ENCODE data around the gene IL13. TPM values are rescaled to one million over a fixed set of nuclear protein-coding genes. Genes with fewer than 3 reads are reported as not detected.

The IL13 gene
- total RNA-seq, 1 donor from 2014 or later, result not detected

- DNase-seq (ENCODE audit: low read depth), result no peak
- no peak overlapping the region for H3K4me3 ChIP-seq (ENCODE audit: low read depth, low read length)
- no peak for TF ChIP-seq CTCF (conservative IDR thresholded peaks at IDR 0.05; ENCODE audit: low read depth, low read length)
Measured at GRCh38 chr5:132678735-132679134, 20.8 kb downstream of the IL13 start.

GRCh38 chr5:132679166-132679565 is 21.2 kb downstream of the IL13 start:
- DNase-seq (ENCODE audit: low read depth), result no peak
- H3K4me3 ChIP-seq (ENCODE audit: low read depth, low read length), result no peak overlapping the region
- no peak for TF ChIP-seq CTCF (conservative IDR thresholded peaks at IDR 0.05; ENCODE audit: low read depth, low read length)

- H3K4me3 ChIP-seq (ENCODE audit: low read depth, low read length), result no peak overlapping the region
- TF ChIP-seq CTCF (conservative IDR thresholded peaks at IDR 0.05; ENCODE audit: low read depth, low read length), result no peak
- no peak for DNase-seq (ENCODE audit: low read depth)
Measured at GRCh38 chr5:132679717-132680380, 21.9 kb downstream of the IL13 start.

- H3K4me3 ChIP-seq (ENCODE audit: low read depth, low read length), result no peak overlapping the region
- TF ChIP-seq CTCF (conservative IDR thresholded peaks at IDR 0.05; ENCODE audit: low read depth, low read length), result no peak
- no peak for DNase-seq (ENCODE audit: low read depth)
Measured at GRCh38 chr5:132680780-132681475, 23.0 kb downstream of the IL13 start.

- TF ChIP-seq CTCF (conservative IDR thresholded peaks at IDR 0.05; ENCODE audit: low read depth, low read length), result no peak
- no peak for DNase-seq (ENCODE audit: low read depth)
- no peak overlapping the region for H3K4me3 ChIP-seq (ENCODE audit: low read depth, low read length)
Measured at GRCh38 chr5:132681476-132681831, 23.5 kb downstream of the IL13 start.

- no peak for TF ChIP-seq CTCF (conservative IDR thresholded peaks at IDR 0.05; ENCODE audit: low read depth, low read length)
- no peak for DNase-seq (ENCODE audit: low read depth)
- H3K4me3 ChIP-seq (ENCODE audit: low read depth, low read length), result no peak overlapping the region
Measured at GRCh38 chr5:132681983-132682382, 24.0 kb downstream of the IL13 start.

- DNase-seq (ENCODE audit: low read depth), result no peak
- TF ChIP-seq CTCF (conservative IDR thresholded peaks at IDR 0.05; ENCODE audit: low read depth, low read length), result no peak
- no peak overlapping the region for H3K4me3 ChIP-seq (ENCODE audit: low read depth, low read length)
Measured at GRCh38 chr5:132684491-132684890, 26.5 kb downstream of the IL13 start.

Measured in epithelial cell of proximal tubule (primary cell).